Osteoblast (primary cell): ENCODE data around the gene IPO13. TPM values are rescaled to one million over a fixed set of nuclear protein-coding genes. Genes with fewer than 3 reads are reported as not detected.

Source experiments
- DNase-seq: peaks from one replicate; pipeline ENCODE4 v3.0.0; 2011; ENCODE audit warnings: low spot score, mixed read lengths; ENCODE audit not compliant: insufficient read length; ENCODE audit errors: missing footprints
- H2AFZ ChIP-seq: 2 replicates; pipeline ENCODE4 v1.6.0; 2011; ENCODE audit warnings: mild to moderate bottlenecking, low read length
- H3K27ac ChIP-seq: 2 replicates; pipeline ENCODE4 v1.5.1; 2011; ENCODE audit warnings: mild to moderate bottlenecking, low read depth, low read length, moderate library complexity
- H3K27me3 ChIP-seq: 2 replicates; pipeline ENCODE4 v1.6.0; 2012; ENCODE audit warnings: mild to moderate bottlenecking, control low read depth, inconsistent platforms, low read length, moderate library complexity; ENCODE audit not compliant: insufficient read depth
- H3K36me3 ChIP-seq: 2 replicates; pipeline ENCODE4 v1.5.1; 2011; ENCODE audit warnings: mild to moderate bottlenecking, low read length, control low read depth, moderate library complexity; ENCODE audit not compliant: insufficient read depth
- H3K4me1 ChIP-seq: 2 replicates; pipeline ENCODE4 v1.5.1; 2011; ENCODE audit warnings: mild to moderate bottlenecking, low read length, control low read depth, moderate library complexity; ENCODE audit not compliant: insufficient read depth
- H3K4me2 ChIP-seq: 2 replicates; pipeline ENCODE4 v1.6.0; 2011; ENCODE audit warnings: mild to moderate bottlenecking, low read length; ENCODE audit not compliant: insufficient read depth
- H3K4me3 ChIP-seq: fragments of 200-600 bp; sonication (generic); 3 replicates; pipeline ENCODE4 v1.5.1; 2012; ENCODE audit warnings: mild to moderate bottlenecking, low read length, inconsistent platforms; ENCODE audit not compliant: insufficient read depth
- H3K79me2 ChIP-seq: 2 replicates; pipeline ENCODE4 v1.6.0; 2012; ENCODE audit warnings: mild to moderate bottlenecking, low read length, control low read depth, inconsistent platforms; ENCODE audit not compliant: insufficient read depth
- H3K9me3 ChIP-seq: 2 replicates; pipeline ENCODE4 v1.5.1; 2011; ENCODE audit warnings: low read depth, low read length, control low read depth
- H4K20me1 ChIP-seq: 2 replicates; pipeline ENCODE4 v1.6.0; 2012; ENCODE audit warnings: mild to moderate bottlenecking, low read length, control low read depth; ENCODE audit not compliant: insufficient read depth
- CTCF ChIP-seq: IDR thresholded peaks from 2 replicates; pipeline ENCODE4 v1.5.1; 2011; ENCODE audit warnings: mild to moderate bottlenecking, low read depth, low read length, moderate library complexity; ENCODE audit errors: extremely low read depth
- total RNA-seq: library from RNA; depleted of rRNA; stranded (reverse); fragments of >200 nt; gene quantifications from 2 replicates; pipeline ENCODE4 v1.2.3, GENCODE V29; 2012

IPO13 gene
- total RNA-seq, 1 donor, result 20.6 TPM

DNA sequence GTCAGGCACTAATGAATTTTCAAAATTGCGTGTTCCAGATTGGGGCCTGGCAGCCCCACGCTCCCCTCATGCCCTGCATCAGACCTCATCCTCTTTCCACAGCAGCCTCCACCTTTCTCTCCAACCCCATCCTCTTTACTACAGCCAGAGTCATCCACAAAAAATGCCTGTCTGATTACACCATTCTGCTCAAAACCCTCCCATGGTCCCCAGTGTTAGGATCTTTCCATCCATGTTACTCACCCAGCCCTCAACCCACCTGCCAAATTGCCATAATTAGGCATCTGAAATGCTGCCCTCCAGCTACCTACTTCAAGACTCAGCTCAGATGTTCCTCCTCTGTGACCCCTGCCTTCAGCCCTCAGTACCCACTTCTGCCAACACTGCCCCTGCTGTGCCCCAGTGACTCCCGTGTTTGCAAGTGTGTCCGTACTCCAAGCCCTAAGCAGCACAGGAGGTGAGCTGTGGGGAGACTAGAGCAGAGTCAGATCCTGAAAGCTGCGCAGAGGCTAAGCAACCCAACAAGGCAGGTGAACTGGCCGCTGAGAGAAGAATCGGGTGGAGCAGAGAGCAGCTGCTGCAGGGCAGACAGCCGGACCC, 13.9 kb upstream of the IPO13 start:
- H3K27ac ChIP-seq, result no peak overlapping the region
- no peaks in the 10 kb centered on the region for H3K79me2 ChIP-seq
- H3K9me3 ChIP-seq, result peaks cover 3% of the 10 kb centered on the region
- peak overlapping the region; percentile 69 for H3K4me3 ChIP-seq
- no peak for TF ChIP-seq CTCF
- peaks cover 20% of the 10 kb centered on the region for H3K4me1 ChIP-seq
- H4K20me1 ChIP-seq, result peaks cover 8% of the 10 kb centered on the region
- peak overlapping the region; percentile 24 for H2AFZ ChIP-seq
- H3K4me2 ChIP-seq, result peak overlapping the region; percentile 70
- peak; percentile 95 for DNase-seq
- H3K27me3 ChIP-seq, result no peaks in the 10 kb centered on the region
- peaks cover 11% of the 10 kb centered on the region for H3K36me3 ChIP-seq

DNA sequence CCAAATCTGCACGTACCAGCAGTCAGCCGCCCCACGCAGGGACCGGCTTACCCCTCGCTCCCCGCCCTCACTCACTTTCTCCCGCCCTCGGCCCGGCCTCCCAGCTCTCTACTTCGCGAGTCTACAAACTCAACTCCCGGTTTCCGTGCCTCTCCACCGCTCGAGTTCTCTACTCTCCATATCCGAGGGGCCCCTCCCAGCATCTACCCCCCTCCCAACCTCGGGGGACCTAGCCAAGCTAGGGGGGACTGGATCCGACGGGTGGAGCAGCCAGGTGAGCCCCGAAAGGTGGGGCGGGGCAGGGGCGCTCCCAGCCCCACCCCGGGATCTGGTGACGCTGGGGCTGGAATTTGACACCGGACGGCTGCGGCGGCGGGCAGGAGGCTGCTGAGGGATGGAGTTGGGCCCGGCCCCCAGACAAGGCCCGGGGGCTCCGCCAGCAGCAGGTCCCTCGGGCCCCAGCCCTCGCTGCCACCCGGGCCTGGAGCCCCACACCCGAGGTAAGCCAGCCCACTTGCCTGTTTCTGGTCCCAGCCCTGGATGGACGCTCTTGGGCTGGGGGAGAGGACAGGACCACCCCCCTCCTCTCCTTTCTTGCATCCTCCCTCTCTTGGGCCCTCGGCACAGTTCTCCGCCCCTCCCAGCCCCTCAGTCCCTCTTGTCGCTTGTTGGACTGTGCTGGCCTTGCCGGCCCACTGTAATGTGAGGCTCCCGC, 13.2 kb upstream of the IPO13 start, which contains the start of gene ARTN:
Gene ARTN (plus strand): TSS at position 416 of the 715 bp plus-strand sequence. CDS start 1,856 bp downstream, outside the sequence.
- Histone ChIP-seq H3K9me3 (peaks cover 3% of the 10 kb centered on the region), H3K4me1 (peaks cover 20% of the 10 kb centered on the region), H3K79me2 (no peaks in the 10 kb centered on the region), H3K4me2 (peak within 1 kb of the TSS; percentile 70), H3K27me3 (no peaks in the 10 kb centered on the region), H2AFZ (peak within 1 kb of the TSS; percentile 24), H3K4me3 (peak within 1 kb of the TSS; percentile 69), H4K20me1 (peaks cover 8% of the 10 kb centered on the region), H3K36me3 (peaks cover 11% of the 10 kb centered on the region), H3K27ac (no peak within 1 kb of the TSS)
- DNase-seq, result peak; percentile 94
- no peak for TF ChIP-seq CTCF

- H4K20me1 ChIP-seq, result peaks cover 8% of the 10 kb centered on the region
- peak; percentile 98 for DNase-seq
Observed at GRCh38 chr1:43934101-43934985, 12.4 kb upstream of the IPO13 start.

More at GRCh38 chr1:43934101-43934985, 12.4 kb upstream of the IPO13 start:
- peaks cover 20% of the 10 kb centered on the region for H3K4me1 ChIP-seq
- H3K4me2 ChIP-seq, result peak overlapping the region; percentile 70
- no peaks in the 10 kb centered on the region for H3K79me2 ChIP-seq
- no peaks in the 10 kb centered on the region for H3K27me3 ChIP-seq
- peak overlapping the region; percentile 69 for H3K4me3 ChIP-seq
- no peak overlapping the region for H2AFZ ChIP-seq
- TF ChIP-seq CTCF, result peak; percentile 84
- H3K36me3 ChIP-seq, result peaks cover 11% of the 10 kb centered on the region
- no peak overlapping the region for H3K27ac ChIP-seq
- peaks cover 3% of the 10 kb centered on the region for H3K9me3 ChIP-seq
